ENCODE measurements around the gene SRRM4.

Gene SRRM4

GRCh38 chr12:119176267-119177055, 195.1 kb downstream of the SRRM4 start:
- ATAC-seq, result peak; percentile 29; the same call in 2 of the 3 replicates
- TF ChIP-seq ZFP3 (CRISPR knock-in tag; IDR thresholded peaks at IDR 0.05), result 0 out of 2 replicates have a peak, but pooled peaks have one; percentile 20
- no peak for TF ChIP-seq ZNF70 (CRISPR knock-in tag; IDR thresholded peaks at IDR 0.05)
- TF ChIP-seq CREB5 (CRISPR knock-in tag; IDR thresholded peaks at IDR 0.05; ENCODE audit: low read depth), result 0 out of 2 replicates have a peak, but pooled peaks have one; percentile 48
- TF ChIP-seq SNAI2 (CRISPR knock-in tag; IDR thresholded peaks at IDR 0.05), result peak; percentile 76; the same call in 1 of the 2 replicates
- TF ChIP-seq GLIS3 (CRISPR knock-in tag; IDR thresholded peaks at IDR 0.05), result no peak
- no peak for TF ChIP-seq ZC3H10 (CRISPR knock-in tag; IDR thresholded peaks at IDR 0.05)
- TF ChIP-seq ISL1 (CRISPR knock-in tag; IDR thresholded peaks at IDR 0.05), result no peak

DNA sequence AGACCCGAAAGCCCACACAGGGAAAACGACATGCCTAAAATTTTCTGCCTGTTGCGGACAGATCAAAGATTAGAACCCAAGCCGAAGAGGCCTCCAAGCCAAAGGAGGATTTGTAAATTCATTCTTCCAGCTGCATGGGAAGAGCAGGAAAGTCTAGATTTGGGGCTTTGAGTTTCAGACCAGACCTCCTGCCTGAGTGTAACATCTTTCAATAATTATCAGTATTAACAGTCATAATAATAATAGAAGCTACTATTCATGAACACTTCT, 195.7 kb downstream of the SRRM4 start:
- TF ChIP-seq ZNF8 (CRISPR knock-in tag; IDR thresholded peaks at IDR 0.05), result no peak
- TF ChIP-seq ESRRG (CRISPR knock-in tag; IDR thresholded peaks at IDR 0.05), result no peak
- no peak for TF ChIP-seq SNAI2 (CRISPR knock-in tag; IDR thresholded peaks at IDR 0.05)
- TF ChIP-seq ZFP30 (CRISPR knock-in tag; IDR thresholded peaks at IDR 0.05), result no peak
- TF ChIP-seq BACH2 (CRISPR knock-in tag; IDR thresholded peaks at IDR 0.05; ENCODE audit: borderline replicate concordance), result no peak
- TF ChIP-seq OSR1 (CRISPR knock-in tag; IDR thresholded peaks at IDR 0.05), result no peak
- TF ChIP-seq RARB (CRISPR knock-in tag; IDR thresholded peaks at IDR 0.05), result no peak
- TF ChIP-seq, protein P1, sequence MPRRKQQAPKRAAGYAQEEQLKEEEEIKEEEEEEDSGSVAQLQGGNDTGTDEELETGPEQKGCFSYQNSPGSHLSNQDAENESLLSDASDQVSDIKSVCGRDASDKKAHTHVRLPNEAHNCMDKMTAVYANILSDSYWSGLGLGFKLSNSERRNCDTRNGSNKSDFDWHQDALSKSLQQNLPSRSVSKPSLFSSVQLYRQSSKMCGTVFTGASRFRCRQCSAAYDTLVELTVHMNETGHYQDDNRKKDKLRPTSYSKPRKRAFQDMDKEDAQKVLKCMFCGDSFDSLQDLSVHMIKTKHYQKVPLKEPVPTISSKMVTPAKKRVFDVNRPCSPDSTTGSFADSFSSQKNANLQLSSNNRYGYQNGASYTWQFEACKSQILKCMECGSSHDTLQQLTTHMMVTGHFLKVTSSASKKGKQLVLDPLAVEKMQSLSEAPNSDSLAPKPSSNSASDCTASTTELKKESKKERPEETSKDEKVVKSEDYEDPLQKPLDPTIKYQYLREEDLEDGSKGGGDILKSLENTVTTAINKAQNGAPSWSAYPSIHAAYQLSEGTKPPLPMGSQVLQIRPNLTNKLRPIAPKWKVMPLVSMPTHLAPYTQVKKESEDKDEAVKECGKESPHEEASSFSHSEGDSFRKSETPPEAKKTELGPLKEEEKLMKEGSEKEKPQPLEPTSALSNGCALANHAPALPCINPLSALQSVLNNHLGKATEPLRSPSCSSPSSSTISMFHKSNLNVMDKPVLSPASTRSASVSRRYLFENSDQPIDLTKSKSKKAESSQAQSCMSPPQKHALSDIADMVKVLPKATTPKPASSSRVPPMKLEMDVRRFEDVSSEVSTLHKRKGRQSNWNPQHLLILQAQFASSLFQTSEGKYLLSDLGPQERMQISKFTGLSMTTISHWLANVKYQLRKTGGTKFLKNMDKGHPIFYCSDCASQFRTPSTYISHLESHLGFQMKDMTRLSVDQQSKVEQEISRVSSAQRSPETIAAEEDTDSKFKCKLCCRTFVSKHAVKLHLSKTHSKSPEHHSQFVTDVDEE (CRISPR knock-in tag; IDR thresholded peaks at IDR 0.05), result no peak
- ATAC-seq, result no peak

DNA sequence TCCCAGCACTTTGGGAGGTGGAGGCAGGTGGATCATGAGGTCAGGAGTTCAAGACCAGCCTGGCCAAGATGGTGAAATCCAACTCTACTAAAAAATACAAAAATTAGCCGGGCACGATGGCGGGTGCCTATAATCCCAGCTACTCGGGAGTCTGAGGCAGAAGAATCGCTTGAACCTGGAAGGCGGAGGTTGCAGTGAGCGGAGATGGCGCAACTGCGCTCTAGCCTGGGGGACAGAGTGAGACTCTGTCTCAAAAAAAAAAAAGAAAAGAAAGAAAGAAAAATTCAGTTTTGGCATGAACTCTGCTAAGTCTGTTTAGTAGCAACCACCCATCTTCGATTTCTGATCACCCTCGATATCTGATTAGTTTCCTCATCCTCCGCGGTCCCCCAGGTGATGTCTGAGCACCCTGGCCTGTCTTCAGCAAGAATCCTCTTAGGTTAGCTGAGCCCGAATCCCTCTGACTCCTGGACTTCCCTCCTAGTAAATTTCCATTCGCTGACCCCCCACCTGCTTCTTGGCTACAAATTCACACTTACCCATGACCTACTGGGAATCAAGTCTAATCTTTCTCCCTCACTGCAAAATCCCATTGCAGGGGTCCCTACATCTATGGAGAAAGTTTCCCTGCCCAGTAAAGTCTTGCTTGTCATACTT, 196.5 kb downstream of the SRRM4 start:
- no peak for TF ChIP-seq TOX (CRISPR knock-in tag; IDR thresholded peaks at IDR 0.05; ENCODE audit: borderline replicate concordance)
- TF ChIP-seq, protein P2, sequence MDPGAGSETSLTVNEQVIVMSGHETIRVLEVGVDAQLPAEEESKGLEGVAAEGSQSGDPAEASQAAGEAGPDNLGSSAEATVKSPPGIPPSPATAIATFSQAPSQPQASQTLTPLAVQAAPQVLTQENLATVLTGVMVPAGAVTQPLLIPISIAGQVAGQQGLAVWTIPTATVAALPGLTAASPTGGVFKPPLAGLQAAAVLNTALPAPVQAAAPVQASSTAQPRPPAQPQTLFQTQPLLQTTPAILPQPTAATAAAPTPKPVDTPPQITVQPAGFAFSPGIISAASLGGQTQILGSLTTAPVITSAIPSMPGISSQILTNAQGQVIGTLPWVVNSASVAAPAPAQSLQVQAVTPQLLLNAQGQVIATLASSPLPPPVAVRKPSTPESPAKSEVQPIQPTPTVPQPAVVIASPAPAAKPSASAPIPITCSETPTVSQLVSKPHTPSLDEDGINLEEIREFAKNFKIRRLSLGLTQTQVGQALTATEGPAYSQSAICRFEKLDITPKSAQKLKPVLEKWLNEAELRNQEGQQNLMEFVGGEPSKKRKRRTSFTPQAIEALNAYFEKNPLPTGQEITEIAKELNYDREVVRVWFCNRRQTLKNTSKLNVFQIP (CRISPR knock-in tag; IDR thresholded peaks at IDR 0.05; ENCODE audit: borderline replicate concordance, low read depth), result no peak
- no peak for TF ChIP-seq ZNF565 (CRISPR knock-in tag; conservative IDR thresholded peaks at IDR 0.05; ENCODE audit: low read depth)
- TF ChIP-seq CREB5 (CRISPR knock-in tag; IDR thresholded peaks at IDR 0.05; ENCODE audit: low read depth), result no peak
- TF ChIP-seq OSR1 (CRISPR knock-in tag; IDR thresholded peaks at IDR 0.05), result no peak
- no peak for TF ChIP-seq PPARA (CRISPR knock-in tag; IDR thresholded peaks at IDR 0.05; ENCODE audit: borderline replicate concordance)
- TF ChIP-seq, protein P3, sequence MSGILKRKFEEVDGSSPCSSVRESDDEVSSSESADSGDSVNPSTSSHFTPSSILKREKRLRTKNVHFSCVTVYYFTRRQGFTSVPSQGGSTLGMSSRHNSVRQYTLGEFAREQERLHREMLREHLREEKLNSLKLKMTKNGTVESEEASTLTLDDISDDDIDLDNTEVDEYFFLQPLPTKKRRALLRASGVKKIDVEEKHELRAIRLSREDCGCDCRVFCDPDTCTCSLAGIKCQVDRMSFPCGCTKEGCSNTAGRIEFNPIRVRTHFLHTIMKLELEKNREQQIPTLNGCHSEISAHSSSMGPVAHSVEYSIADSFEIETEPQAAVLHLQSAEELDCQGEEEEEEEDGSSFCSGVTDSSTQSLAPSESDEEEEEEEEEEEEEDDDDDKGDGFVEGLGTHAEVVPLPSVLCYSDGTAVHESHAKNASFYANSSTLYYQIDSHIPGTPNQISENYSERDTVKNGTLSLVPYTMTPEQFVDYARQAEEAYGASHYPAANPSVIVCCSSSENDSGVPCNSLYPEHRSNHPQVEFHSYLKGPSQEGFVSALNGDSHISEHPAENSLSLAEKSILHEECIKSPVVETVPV (CRISPR knock-in tag; IDR thresholded peaks at IDR 0.05), result no peak
- no peak for TF ChIP-seq ZNF70 (CRISPR knock-in tag; IDR thresholded peaks at IDR 0.05)
- TF ChIP-seq CSDC2 (CRISPR knock-in tag; IDR thresholded peaks at IDR 0.05), result no peak
- TF ChIP-seq RARB (CRISPR knock-in tag; IDR thresholded peaks at IDR 0.05), result no peak
- TF ChIP-seq GLIS3 (CRISPR knock-in tag; IDR thresholded peaks at IDR 0.05), result no peak
- TF ChIP-seq SNAI2 (CRISPR knock-in tag; IDR thresholded peaks at IDR 0.05), result no peak
- TF ChIP-seq ESRRG (CRISPR knock-in tag; IDR thresholded peaks at IDR 0.05), result no peak
- no peak for TF ChIP-seq ISL1 (CRISPR knock-in tag; IDR thresholded peaks at IDR 0.05)
- TF ChIP-seq BACH2 (CRISPR knock-in tag; IDR thresholded peaks at IDR 0.05; ENCODE audit: borderline replicate concordance), result no peak
- TF ChIP-seq ZNF8 (CRISPR knock-in tag; IDR thresholded peaks at IDR 0.05), result no peak
- no peak for TF ChIP-seq ZC3H10 (CRISPR knock-in tag; IDR thresholded peaks at IDR 0.05)
- no peak for ATAC-seq

Measured in SK-N-SH treated with all-trans-retinoic acid at 6 μM for 48 hours (cell line).